Measurements from ENCODE around the gene CATSPER1. TPM values are rescaled to one million over a fixed set of nuclear protein-coding genes. Genes with fewer than 3 reads are reported as not detected.

CATSPER1 gene
- total and polyA plus RNA-seq, 2 of the 13 experiments (the other 11 are each of a cell fraction or from before 2014, with no cell fraction given), result 0.17 TPM; not detected in 1

DNA sequence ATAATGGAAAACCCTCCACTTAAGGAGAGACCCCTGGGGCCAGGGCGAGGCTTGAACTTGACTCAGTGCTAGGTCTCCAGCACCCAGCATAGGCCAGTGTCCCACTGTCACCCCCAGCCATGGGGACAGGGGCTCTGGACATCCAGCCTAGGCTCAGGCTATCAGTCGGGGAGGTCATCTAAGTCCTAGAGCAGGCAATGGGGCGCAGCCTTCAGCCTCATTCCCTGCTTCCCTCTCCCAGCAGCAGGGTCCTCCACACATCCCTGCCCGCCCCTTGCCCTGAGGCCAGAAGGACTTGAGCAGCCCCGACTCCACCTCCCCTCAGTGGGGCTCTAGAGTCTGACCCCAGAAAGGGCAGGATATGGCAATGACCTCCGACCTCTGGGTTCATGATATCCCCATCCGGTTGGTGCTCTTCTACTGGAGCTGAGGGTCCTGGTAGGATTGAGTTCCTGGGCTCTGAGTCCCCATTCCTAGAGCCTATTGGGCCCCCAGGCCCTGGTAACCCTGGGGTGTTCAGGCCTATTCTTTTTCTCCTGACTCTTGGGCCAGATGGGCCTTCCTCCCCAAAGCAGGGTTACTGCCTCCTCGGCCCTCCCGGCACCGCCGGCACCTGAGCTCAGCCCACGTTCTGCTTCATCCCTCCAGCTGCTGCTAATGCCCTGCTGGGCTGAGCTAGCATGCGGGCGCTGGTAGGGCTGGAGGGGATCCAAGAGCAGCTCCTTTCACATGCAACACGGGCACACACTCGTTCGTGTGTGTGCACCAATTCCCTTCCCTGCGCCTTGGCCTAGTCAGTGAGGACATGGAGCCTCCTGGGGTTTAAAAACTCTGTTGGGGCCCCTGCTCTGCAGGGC, 10.1 kb downstream of the CATSPER1 start (continued):
- TF ChIP-seq PAF1 (CRISPR knock-in tag; IDR thresholded peaks at IDR 0.05) (no peak), ZFP36L2 (CRISPR knock-in tag; IDR thresholded peaks at IDR 0.05) (no peak), RORA (CRISPR knock-in tag; IDR thresholded peaks at IDR 0.05) (no peak), ZNF235 (CRISPR knock-in tag; IDR thresholded peaks at IDR 0.05; ENCODE audit: borderline replicate concordance) (no peak), ZNF224 (CRISPR knock-in tag; IDR thresholded peaks at IDR 0.05) (no peak)
- TF ChIP-seq, protein P1, sequence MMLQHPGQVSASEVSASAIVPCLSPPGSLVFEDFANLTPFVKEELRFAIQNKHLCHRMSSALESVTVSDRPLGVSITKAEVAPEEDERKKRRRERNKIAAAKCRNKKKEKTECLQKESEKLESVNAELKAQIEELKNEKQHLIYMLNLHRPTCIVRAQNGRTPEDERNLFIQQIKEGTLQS (CRISPR knock-in tag; IDR thresholded peaks at IDR 0.05), result no peak

- ChIA-PET CTCF (ENCODE audit: low intra/inter-chr PET ratio, low total read pairs) (no interaction called here), POLR2A (no interaction called here)
- Histone ChIP-seq H3K4me3 (replicated peaks in 1 of 3; ENCODE audit: insufficient read depth in 1 of 3, low read depth in 2 of 3, low read length in 3 of 3) (no peak overlapping the region), H4K20me1 (ENCODE audit: insufficient read depth, low read length) (no peaks in the 10 kb centered on the region), H3K9ac (ENCODE audit: insufficient read depth, low read depth, low read length) (no peak overlapping the region), H3K27ac (ENCODE audit: extremely low read length, insufficient read depth, low read length) (no peak overlapping the region), H3K9me3 (ENCODE audit: low read length) (no peaks in the 10 kb centered on the region), H3K27me3 (ENCODE audit: control insufficient read depth in 1 of 2, insufficient read depth in 2 of 2, low read length in 2 of 2) (peaks cover 10 to 41% of the 10 kb centered on the region in 2 experiments; a peak in 4 of 5 replicates), H2AFZ (ENCODE audit: low read length) (no peak overlapping the region), H3K36me3 (replicated peaks in 1 of 2; ENCODE audit: control insufficient read depth in 1 of 2, insufficient read depth in 2 of 2, low read length in 2 of 2) (no peaks in the 10 kb centered on the region), H3K79me2 (ENCODE audit: insufficient read depth, low read length) (no peaks in the 10 kb centered on the region), H3K4me2 (ENCODE audit: low read depth, low read length) (no peak overlapping the region), H3K4me1 (ENCODE audit: insufficient read depth, low read length) (no peaks in the 10 kb centered on the region; the same call in 1 of the 2 replicates)
- intact Hi-C loops (cut with micrococcal nuclease; ENCODE audit: unreplicated experiment) (no loop called here), in situ Hi-C loops (cut with HindIII; ENCODE audit: extremely low pct_ligation_motif_present, low pct_unique_long_range_greater_than_20kb) (no loop called here)
- DNase-seq (ENCODE audit: low spot score) (no peak), FAIRE-seq (no peak), ATAC-seq (no peak)
- WGBS (ENCODE audit: low lambda C conversion rate), result 30% methylated on average over 4 of the region's 7 CpGs
- TF ChIP-seq ZNF547 (CRISPR knock-in tag; IDR thresholded peaks at IDR 0.05) (no peak), ZNF619 (CRISPR knock-in tag; IDR thresholded peaks at IDR 0.05) (no peak), NFE2L1 (CRISPR knock-in tag; IDR thresholded peaks at IDR 0.05; ENCODE audit: borderline replicate concordance) (no peak), MTA3 (CRISPR knock-in tag; IDR thresholded peaks at IDR 0.05) (no peak)
- TF ChIP-seq, protein P2, sequence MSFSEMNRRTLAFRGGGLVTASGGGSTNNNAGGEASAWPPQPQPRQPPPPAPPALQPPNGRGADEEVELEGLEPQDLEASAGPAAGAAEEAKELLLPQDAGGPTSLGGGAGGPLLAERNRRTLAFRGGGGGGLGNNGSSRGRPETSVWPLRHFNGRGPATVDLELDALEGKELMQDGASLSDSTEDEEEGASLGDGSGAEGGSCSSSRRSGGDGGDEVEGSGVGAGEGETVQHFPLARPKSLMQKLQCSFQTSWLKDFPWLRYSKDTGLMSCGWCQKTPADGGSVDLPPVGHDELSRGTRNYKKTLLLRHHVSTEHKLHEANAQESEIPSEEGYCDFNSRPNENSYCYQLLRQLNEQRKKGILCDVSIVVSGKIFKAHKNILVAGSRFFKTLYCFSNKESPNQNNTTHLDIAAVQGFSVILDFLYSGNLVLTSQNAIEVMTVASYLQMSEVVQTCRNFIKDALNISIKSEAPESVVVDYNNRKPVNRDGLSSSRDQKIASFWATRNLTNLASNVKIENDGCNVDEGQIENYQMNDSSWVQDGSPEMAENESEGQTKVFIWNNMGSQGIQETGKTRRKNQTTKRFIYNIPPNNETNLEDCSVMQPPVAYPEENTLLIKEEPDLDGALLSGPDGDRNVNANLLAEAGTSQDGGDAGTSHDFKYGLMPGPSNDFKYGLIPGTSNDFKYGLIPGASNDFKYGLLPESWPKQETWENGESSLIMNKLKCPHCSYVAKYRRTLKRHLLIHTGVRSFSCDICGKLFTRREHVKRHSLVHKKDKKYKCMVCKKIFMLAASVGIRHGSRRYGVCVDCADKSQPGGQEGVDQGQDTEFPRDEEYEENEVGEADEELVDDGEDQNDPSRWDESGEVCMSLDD (CRISPR knock-in tag; IDR thresholded peaks at IDR 0.05; ENCODE audit: borderline replicate concordance), result no peak
- no TSS peak for BruUV-seq (replicated peaks)
These were observed 10.8 kb downstream of the CATSPER1 start for GRCh38 chr11:66015454-66015881.
